HG03095 (cell line): ENCODE data around the gene PHLPP1.
A peak's percentile ranks its signal among the peaks of the same experiment; 100 is the strongest.
"Not testable (repeated sequence)": the region's sequence is repeated elsewhere in the genome, so short reads cannot be mapped to it uniquely, and the experiment has no call there.

ENCODE experiments used
- ATAC-seq: cut with Tn5 transposase; IDR thresholded peaks from one replicate; pipeline ENCODE4 v1.9.1; 2021; ENCODE audit warnings: moderate library complexity; ENCODE audit not compliant: unreplicated experiment

PHLPP1 gene

DNA sequence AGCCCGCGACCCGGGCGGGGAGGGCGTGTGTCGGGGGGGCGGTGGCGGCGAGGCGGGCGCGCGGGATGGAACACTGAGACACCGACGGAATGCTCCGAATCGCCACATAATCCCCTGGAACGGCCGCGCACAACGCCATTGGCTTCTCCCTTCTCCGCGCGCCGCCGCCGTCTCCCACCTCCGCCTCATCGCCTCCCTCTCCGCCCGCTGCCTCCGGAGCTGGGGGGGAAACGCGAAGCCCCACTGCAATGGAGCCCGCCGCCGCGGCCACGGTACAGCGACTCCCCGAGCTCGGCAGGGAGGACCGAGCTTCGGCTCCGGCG, at the start of gene PHLPP1:
PHLPP1 (plus strand) TSS at position 106 of the 323 bp plus-strand sequence; CDS start at position 249, 143 bp downstream.
- ATAC-seq = peak; percentile 21

DNA sequence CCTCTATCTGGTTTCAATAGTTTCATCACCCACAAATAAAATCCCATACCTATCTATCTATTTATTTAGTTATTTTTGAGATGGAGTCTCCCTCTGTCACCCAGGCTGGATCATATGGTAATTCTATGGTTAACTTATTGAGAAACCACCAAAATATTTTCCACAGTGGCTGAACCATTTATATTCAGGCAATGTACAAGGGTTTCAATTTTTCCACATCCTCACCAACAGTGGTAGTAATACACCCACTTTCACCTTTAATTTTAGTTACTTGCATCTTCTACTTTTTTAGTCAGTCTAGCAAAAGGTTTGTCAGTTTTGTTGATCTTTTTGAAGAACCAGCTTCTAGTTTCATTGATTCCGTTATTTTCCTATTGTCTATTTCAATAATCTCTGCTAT, 46.1 kb upstream of the PHLPP1 start:
- ATAC-seq = no peak

DNA sequence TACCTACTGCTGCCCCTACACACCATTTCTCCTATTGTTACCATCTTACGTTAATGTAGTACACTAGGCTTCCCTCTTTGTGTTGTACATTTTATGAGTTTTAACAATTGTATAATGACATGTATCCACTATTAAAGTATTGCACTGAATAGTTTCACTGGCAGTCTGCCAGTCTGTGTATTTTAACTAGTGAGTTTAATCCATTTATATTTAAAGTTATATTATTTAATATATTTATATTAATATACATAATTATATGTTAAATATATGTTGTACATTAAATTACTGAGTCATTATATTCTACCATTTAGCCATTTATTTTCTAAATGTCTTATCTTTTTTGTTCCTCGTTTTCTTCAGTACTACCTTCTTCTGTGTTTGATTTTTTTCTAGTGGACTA, 44.8 kb upstream of the PHLPP1 start:
- ATAC-seq = no peak

DNA sequence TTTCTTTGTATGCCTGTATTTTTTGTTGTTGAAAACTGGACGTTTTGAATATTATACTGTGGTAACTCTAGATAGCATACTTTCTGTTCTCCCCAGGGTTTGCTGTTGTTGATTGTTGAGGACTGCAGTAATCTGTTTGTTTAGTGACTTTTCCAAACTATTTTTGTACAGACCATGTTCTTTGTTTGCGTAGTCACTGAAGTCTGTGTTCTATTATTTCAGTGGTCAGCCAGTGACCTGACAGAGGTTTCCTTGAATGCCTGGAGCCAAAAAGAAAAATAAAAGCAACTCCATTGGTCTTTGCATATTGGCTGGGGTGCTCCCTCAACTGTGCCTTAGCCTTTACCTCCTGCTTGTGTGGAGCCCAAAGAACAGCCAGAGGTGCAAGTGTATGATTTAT, 42.7 kb upstream of the PHLPP1 start:
- no peak for ATAC-seq

DNA sequence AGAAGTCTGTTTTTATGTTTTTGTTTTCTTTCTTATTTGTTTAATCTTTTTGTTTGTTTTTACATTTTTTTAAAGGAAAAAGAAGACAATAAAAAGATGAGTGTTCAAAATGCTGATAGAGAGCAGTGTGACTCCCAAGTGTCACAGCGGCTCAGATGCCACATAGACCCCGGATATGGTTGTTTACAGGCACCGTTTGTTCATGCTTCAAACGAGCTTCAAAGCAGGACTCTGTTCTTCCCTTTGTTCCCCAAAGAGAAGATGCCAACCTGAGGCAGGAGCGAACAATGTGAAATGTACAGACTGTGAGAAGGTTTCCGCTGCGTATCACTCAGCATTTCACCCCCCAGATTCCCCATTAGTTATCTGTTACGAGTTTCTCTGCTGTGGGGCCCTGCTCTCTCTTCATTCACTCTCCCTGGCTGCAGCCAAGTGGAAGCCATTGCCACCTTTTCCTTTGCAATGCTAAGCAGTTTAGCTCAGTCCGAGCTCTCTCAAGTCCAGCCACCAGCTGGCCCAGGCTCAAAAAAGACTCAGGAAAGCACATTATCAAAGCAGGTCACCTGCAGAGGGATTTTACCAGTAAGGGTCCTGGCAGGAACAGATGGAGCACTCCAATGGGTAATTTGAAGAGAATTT, 36.4 kb upstream of the PHLPP1 start:
- ATAC-seq = no peak

DNA sequence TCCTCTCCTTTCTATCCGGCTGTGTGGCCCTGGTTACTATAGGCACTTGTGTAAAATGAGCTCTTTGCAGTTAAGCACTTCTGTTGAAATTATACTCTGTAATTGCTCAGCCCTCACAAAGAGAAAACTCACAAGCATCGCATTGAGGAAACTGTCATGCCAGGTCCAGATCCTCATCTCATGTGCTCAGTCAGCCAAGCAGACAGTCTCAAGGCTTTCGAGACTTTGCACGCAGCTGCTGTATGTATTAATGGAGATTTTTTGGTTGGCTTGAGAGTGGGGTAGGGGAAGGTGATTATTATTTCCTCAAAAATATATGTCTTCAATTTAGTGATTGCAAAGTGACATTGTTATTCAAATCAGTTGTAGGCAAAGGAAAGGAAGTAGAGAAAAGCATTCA, 33.0 kb upstream of the PHLPP1 start:
- no peak for ATAC-seq

DNA sequence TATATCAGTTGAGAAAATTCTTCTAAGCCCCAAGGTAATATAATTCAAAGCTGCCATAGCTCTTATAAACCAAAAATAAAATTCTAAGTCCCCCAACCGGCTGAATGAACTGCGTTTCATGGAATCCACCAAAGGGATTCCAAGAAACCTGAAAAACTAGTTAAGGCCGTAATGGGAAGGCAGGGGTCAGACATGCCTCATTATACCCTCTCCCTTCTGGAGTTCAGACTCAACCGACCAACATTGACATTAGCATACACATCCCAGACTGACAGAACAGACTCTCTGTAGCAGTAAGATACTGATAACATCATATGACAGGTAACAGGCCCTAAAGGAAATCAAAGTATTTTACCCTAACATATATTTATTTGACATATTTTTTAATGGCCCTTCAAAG, 31.4 kb upstream of the PHLPP1 start:
- ATAC-seq = no peak

DNA sequence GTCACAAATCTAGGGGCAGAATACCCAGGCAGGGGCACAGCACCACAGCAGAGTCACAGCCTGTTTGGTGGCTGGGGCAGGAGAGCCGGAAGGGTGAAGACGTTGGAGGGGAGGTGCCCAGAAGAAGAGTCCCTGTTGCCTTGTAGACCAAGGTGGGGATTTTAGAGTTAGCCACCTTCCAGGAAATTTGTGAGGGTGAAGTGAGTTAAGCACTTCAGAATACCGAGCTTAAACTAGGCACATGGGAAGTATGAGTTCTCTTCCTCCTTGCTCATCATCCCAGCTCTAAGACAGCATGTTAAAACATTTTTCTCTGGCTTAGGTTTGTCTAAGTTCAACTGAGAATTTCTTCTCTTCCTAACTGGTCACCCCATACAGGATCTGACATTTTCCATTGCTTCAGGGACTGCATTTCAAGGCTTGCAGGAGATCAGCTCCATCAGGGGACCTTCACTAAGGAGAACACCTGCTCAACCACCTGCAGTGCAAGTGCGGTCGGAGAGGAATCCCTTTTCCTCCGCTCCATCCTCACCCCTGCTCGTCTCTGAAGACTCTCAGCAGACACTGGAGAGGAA, 26.5 kb upstream of the PHLPP1 start:
- ATAC-seq = no peak

DNA sequence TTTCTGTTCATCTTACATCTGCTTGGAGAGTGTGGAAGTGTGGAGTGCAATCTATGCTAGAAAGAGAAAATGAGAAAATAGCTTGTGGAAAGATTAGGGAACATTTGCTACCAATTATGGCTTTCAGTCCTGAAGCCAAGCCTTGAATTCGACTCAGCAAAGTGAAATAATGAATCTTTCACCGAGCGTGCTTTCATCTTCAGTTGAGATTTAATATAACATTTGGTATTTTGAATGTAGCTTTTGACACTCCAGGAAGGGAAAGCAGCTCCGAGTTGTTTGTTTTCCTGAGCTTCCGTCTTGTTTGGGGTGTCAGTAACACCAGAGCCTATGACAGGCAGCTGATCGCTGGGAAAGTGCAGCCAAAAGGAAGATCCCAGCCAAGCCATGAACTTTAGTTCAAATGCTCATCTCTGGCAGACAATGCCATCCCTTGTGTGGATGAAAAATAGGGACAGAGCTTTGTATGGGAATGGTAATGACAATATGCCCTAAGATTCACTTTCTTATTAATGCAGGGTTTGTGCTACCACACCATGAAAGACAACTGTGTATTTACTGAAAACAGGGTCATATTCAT, 25.0 kb upstream of the PHLPP1 start:
- ATAC-seq = no peak

DNA sequence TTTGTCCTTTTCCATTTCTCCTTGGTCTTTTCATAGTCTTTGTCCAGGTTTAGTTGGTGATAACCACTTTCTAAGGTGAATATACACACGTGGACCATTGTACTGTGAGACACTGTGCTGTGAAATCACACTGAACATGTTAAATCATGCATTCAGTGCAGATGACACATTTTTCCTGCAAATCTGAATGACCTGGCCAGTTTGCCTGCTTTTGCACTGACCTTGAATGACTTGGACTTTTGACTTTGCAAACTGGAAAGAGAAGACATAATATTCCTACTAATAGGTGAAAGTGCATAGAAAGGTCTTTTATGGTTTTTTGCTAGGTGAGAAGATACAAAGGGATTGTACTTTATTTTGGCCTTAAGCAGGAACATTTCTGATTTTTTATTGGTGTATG, 21.7 kb upstream of the PHLPP1 start:
- no peak for ATAC-seq

DNA sequence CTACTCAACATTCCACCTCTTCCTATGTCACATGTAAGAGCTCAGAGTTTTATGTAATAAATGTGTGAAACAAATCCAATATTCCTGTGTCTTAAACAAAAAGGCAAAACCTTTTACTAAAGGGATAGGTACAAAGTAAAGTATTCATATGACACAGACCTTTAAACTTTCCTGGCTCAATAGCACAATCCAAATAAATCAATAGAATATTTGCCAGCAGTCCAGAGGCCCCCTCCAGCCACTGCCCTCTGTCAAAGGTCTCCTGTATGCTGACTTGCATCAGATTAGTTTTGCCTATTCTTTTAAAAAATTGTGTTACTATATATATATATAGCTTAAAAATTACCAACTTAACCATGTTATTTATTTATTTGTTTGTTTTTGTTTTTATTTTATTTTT, 17.7 kb upstream of the PHLPP1 start:
- no peak for ATAC-seq

DNA sequence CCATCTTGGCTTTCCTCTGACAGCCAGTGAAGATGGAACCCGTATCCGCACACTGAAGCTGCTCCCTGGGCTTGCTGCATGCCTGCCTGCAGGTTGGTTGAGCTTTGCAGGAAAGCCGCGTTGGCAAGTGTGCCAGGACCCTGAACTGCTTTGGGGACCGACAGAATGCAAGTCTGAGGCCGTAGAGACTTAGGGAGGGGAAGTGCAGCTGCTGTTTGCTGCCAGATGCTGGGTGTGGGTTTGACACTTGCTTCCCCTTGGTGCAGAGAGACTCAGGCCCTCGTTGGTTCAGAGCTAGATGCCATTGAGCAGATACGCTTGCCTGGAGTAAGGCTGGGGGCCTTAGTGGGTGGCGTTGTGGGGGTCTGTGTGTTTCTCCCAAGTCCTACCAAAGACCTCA, 13.1 kb upstream of the PHLPP1 start:
- ATAC-seq = no peak

DNA sequence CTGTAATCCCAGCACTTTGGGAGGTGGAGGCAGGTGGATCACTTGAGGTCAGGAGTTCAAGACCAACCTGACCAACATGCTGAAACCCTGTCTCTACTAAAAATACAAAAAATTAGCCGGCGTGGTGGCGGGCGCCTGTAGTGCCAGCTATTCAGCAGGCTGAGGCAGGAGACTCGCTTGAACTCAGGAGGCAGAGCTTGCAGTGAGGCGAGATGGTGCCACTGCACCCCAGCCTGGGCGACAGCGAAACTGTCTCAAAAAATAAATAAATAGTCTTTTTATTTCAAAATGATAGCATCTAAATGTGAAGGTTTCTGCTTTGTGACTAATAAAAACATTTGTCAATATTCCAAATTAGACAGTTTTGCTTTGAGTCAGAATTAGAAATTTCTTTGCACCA, 8.5 kb upstream of the PHLPP1 start:
- ATAC-seq = not testable (repeated sequence)

DNA sequence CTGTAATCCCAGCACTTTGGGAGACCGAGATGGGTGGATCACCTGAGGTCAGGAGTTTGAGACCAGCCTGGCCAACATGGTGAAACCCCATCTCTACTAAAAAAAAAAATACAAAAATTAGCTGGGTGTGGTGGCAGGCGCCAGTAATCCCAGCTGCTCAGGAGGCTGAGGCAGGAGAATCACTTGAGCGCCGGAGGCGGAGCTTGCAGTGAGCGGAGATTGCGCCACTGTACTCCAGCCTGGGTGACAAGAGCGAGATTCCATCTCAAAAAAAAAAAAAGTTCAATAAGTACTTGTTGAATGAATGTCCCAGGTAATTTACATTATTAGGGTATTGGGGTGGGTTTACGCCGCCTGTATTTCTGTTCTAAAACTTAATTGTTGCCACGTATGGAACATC, 5.4 kb upstream of the PHLPP1 start:
- not testable (repeated sequence) for ATAC-seq

DNA sequence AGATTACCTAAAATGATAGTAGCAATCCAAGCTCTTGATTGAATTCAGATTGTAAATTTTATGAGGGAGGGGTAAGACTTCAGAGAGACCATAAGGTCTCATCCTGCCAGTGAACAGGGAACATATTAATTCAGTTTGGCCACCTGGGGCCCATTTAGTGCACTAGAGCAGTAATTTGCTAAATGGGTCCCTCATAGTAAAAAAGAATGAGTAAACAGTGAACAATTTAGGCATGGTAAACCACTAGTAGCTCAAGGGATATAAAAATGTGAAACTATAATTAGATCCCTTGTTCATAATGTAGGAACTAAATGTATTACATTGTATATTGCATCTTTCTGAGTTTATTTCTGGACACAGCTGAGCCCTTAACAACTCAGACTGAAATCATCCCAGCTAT, 4.9 kb upstream of the PHLPP1 start:
- ATAC-seq = no peak

DNA sequence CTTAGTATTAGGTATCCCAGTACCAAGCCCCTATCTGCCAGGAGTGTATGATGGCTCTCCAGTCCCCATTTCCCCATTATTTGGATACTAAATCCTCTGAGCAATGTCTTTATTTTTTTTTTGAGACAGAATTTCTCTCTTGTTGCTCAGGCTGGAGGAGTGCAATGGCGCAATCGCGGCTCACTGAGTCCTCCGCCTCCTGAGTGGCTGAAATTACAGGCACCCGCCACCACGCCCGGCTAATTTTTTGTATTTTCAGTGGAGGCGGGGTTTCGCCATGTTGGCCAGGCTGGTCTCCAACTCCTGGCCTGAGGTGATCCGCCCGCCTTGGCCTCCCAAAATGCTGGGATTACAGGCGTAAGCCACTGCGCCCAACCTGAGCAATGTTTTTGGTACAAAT, 3.6 kb upstream of the PHLPP1 start:
- ATAC-seq = no peak

DNA sequence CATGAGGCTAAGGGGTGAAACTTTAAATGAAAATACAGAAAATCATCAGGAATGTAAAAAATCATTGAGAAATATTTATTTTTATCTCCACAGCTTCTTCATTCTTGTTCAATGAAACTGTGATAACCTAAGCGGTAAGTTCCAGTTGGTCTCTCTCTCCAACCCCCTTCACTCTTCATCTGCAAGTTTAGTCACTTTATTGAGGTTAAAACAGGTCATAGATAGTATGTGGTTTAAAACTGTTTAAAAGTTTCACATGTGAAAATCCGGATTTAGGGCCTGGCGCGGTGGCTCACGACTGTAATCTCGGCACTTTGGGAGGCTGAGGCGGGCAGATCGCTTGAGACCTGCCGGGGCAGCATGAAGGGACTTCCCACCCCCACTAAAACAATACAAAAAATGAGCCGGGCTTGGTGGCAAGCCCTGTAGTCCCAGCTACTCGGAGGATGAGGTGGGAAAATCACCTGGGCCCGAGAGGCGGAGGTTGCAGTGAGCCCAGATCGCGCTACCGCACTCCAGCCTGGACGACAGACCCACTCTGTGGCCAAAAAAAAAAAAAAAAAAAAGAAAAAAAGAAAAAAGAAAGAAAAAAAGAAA, 1.6 kb upstream of the PHLPP1 start:
- no peak for ATAC-seq

DNA sequence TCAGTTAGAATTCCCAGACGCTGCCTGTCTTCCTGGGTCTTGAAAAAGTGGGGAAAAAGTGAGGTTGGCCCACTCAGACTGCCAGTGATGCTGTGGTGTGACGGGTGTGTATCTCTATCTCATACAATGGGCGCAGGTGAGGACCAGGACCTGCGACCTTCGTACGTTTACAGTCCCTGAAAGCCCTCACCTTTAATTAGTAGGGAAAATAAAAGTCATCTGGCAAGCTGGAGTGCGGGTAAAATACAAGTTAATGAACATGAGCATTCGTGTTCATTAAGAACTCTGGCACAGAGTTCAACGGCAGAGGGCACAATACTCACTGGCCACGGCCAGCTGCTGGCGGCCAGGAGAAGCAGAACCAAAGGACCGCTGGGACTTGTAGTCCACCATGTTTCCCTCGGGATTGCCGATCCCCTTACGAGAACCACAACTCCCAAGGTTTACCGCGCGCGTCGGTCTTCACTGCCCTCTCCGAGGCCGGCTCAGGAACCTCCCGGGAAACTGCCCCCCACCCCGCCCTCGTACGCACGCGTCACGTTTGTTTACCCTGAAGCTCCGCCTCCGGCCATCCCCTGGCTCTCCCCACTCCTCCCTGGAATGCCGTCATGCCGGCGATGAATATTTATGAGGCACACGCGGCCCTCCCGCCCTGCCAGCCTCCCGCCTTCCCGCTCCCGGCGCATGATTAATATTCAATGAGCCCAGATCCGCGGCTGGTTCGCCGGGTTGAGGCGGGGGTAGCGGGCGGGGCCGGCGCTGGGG, 488 bp upstream of the PHLPP1 start:
- ATAC-seq = peak; percentile 65

DNA sequence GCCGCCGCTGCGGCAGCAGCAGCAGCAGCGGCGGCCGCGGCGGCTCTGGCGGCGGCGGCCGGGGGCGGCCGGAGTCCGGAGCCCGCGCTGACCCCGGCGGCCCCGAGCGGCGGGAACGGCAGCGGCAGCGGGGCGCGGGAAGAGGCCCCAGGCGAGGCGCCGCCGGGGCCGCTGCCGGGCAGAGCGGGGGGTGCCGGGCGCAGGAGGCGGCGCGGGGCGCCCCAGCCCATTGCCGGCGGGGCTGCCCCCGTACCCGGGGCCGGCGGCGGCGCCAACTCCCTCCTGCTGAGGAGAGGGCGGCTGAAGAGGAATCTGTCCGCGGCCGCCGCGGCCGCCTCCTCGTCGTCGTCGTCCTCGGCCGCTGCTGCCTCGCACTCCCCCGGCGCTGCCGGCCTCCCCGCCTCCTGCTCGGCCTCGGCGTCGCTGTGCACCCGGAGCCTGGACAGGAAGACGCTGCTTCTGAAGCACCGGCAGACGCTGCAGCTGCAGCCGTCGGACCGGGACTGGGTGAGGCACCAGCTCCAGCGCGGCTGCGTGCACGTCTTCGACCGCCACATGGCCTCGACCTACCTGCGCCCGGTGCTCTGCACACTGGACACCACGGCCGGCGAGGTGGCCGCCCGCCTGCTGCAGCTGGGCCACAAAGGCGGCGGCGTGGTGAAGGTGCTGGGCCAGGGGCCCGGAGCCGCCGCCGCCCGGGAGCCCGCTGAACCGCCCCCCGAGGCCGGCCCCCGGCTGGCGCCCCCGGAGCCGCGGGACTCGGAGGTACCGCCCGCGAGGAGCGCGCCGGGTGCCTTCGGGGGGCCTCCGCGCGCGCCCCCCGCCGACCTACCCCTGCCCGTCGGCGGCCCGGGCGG, 646 bp downstream of the PHLPP1 start:
- peak; percentile 26 for ATAC-seq

DNA sequence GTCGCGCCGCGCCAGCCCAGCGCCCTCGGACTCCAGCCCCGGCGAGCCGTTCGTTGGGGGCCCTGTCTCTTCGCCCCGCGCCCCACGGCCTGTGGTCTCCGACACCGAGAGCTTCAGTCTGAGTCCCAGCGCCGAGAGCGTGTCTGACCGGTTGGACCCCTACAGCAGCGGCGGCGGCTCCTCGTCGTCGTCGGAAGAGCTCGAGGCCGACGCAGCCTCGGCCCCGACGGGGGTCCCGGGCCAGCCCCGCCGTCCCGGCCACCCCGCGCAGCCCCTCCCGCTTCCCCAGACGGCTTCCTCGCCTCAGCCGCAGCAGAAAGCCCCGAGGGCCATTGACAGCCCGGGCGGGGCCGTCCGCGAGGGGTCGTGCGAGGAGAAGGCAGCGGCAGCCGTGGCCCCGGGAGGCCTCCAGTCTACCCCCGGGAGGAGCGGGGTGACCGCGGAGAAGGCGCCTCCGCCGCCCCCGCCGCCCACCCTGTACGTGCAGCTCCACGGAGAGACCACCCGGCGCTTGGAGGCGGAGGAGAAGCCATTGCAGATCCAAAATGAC, 1.4 kb downstream of the PHLPP1 start:
- peak; percentile 18 for ATAC-seq
